ENCODE data around the gene GALNT18.

Gene GALNT18

GRCh38 chr11:11626128-11626527 is 4.3 kb upstream of the GALNT18 start:
- H4K20me1 ChIP-seq (ENCODE audit: insufficient read depth), result no peaks in the 10 kb centered on the region
- no peak overlapping the region for H3K27ac ChIP-seq
- peaks cover 4% of the 10 kb centered on the region; the same call in 1 of the 2 replicates for H3K79me2 ChIP-seq (ENCODE audit: insufficient read depth, low read depth)
- no peak overlapping the region for H3K4me3 ChIP-seq (IDR thresholded peaks at IDR 0.05; ENCODE audit: insufficient read depth, low read depth, low read length)
- no peaks in the 10 kb centered on the region for H3K27me3 ChIP-seq (ENCODE audit: insufficient read depth, low read depth)
- no peak overlapping the region for H2AFZ ChIP-seq (ENCODE audit: low read depth)
- H3K9ac ChIP-seq, result no peak overlapping the region
- H3K36me3 ChIP-seq (ENCODE audit: insufficient read depth), result no peaks in the 10 kb centered on the region
- no peak overlapping the region for H3K4me2 ChIP-seq
- peaks cover 6% of the 10 kb centered on the region for H3K4me1 ChIP-seq (ENCODE audit: low read depth, poor library complexity, severe bottlenecking)
- TF ChIP-seq CTCF (conservative IDR thresholded peaks at IDR 0.05; ENCODE audit: low read depth, low read length), result no peak

- Histone ChIP-seq H3K4me2 (no peak overlapping the region), H2AFZ (ENCODE audit: low read depth) (no peak overlapping the region), H3K4me1 (ENCODE audit: low read depth, poor library complexity, severe bottlenecking) (peaks cover 6% of the 10 kb centered on the region), H3K79me2 (ENCODE audit: insufficient read depth, low read depth) (peaks cover 15% of the 10 kb centered on the region; the same call in 1 of the 2 replicates), H3K9ac (no peak overlapping the region), H4K20me1 (ENCODE audit: insufficient read depth) (no peaks in the 10 kb centered on the region), H3K36me3 (ENCODE audit: insufficient read depth) (no peaks in the 10 kb centered on the region), H3K27ac (no peak overlapping the region), H3K4me3 (IDR thresholded peaks at IDR 0.05; ENCODE audit: insufficient read depth, low read depth, low read length) (no peak overlapping the region), H3K27me3 (ENCODE audit: insufficient read depth, low read depth) (no peaks in the 10 kb centered on the region)
- TF ChIP-seq CTCF (conservative IDR thresholded peaks at IDR 0.05; ENCODE audit: low read depth, low read length), result no peak
Measured at GRCh38 chr11:11624926-11625325, 3.1 kb upstream of the GALNT18 start.

- H2AFZ ChIP-seq (ENCODE audit: low read depth), result no peak overlapping the region
- peaks cover 22% of the 10 kb centered on the region; the same call in 1 of the 2 replicates for H3K79me2 ChIP-seq (ENCODE audit: insufficient read depth, low read depth)
- no peak overlapping the region for H3K4me2 ChIP-seq
- no peak overlapping the region for H3K4me3 ChIP-seq (IDR thresholded peaks at IDR 0.05; ENCODE audit: insufficient read depth, low read depth, low read length)
- H3K4me1 ChIP-seq (ENCODE audit: low read depth, poor library complexity, severe bottlenecking), result peaks cover 10% of the 10 kb centered on the region
- no peaks in the 10 kb centered on the region for H4K20me1 ChIP-seq (ENCODE audit: insufficient read depth)
- H3K9ac ChIP-seq, result no peak overlapping the region
- H3K27me3 ChIP-seq (ENCODE audit: insufficient read depth, low read depth), result no peaks in the 10 kb centered on the region
- no peak overlapping the region for H3K27ac ChIP-seq
- no peak for TF ChIP-seq CTCF (conservative IDR thresholded peaks at IDR 0.05; ENCODE audit: low read depth, low read length)
- H3K36me3 ChIP-seq (ENCODE audit: insufficient read depth), result no peaks in the 10 kb centered on the region
Measured at GRCh38 chr11:11624204-11624603, 2.4 kb upstream of the GALNT18 start.

GRCh38 chr11:11622772-11623171 is 967 bp upstream of the GALNT18 start:
- peaks cover 36% of the 10 kb centered on the region for H3K79me2 ChIP-seq (ENCODE audit: insufficient read depth, low read depth)
- H3K9ac ChIP-seq, result no peak overlapping the region
- TF ChIP-seq CTCF (conservative IDR thresholded peaks at IDR 0.05; ENCODE audit: low read depth, low read length), result no peak
- peaks cover 22% of the 10 kb centered on the region for H3K4me1 ChIP-seq (ENCODE audit: low read depth, poor library complexity, severe bottlenecking)
- no peak overlapping the region for H3K4me2 ChIP-seq
- H4K20me1 ChIP-seq (ENCODE audit: insufficient read depth), result no peaks in the 10 kb centered on the region
- no peak overlapping the region for H3K4me3 ChIP-seq (IDR thresholded peaks at IDR 0.05; ENCODE audit: insufficient read depth, low read depth, low read length)
- H2AFZ ChIP-seq (ENCODE audit: low read depth), result no peak overlapping the region
- H3K36me3 ChIP-seq (ENCODE audit: insufficient read depth), result no peaks in the 10 kb centered on the region
- H3K27ac ChIP-seq, result no peak overlapping the region
- no peaks in the 10 kb centered on the region for H3K27me3 ChIP-seq (ENCODE audit: insufficient read depth, low read depth)

Measured in KMS-11 (cell line).